K562 (cell line): ENCODE data around the gene FAM83D. TPM values are rescaled to one million over a fixed set of nuclear protein-coding genes. Genes with fewer than 3 reads are reported as not detected.
A peak's percentile ranks its signal among the peaks of the same experiment; 100 is the strongest.

Experiments used
- ATAC-seq: fragments of 200-7000 bp; cut with Tn5 transposase; 3 replicates; pipeline ENCODE4 v1.9.1; 2020; ENCODE audit warnings: moderate library complexity
- BruUV-seq: library from RNA; stranded (reverse); fragments of 400-500 nt; replicated peaks from 2 replicates; lab custom pipeline; 2021; lab: Mats Ljungman, UMichigan
- CTCF ChIA-PET: fragments of 300-600 bp; formaldehyde crosslinking; extraction: SDS; loops from one replicate; lab custom pipeline; 2021; ENCODE audit warnings: low intra/inter-chr PET ratio; lab: Yijun Ruan, JAX
- POLR2A ChIA-PET: fragments of 300-600, 350-650 bp; sonication (Branson Sonifier 250); formaldehyde crosslinking; extraction: SDS; loops from one replicate; lab custom pipeline; 2021; ENCODE audit warnings: antibody characterized with exemption, inconsistent platforms; lab: Yijun Ruan, JAX
- DNase-seq, 4 experiments: peaks; one replicate each; pipeline versions ENCODE4 v3.0.0 to v3.0.0-alpha.2; 2011 to 2018; ENCODE audit warnings: low spot score in 3 of 4, mixed read lengths in 3 of 4; ENCODE audit errors: extremely low read depth in 1 of 4
- FAIRE-seq: peaks from 2 replicates; lab custom pipeline; 2011; peaks lifted over from hg19 to GRCh38; lab: Jason Lieb, UNC
- H2AFZ ChIP-seq: 2 replicates; pipeline ENCODE4 v1.6.0; 2011; ENCODE audit warnings: low read depth, low read length, control low read depth, inconsistent platforms
- H3K27ac ChIP-seq: fragments of 200-600 bp; 3 replicates; pipeline ENCODE4 v1.8.0; 2011; ENCODE audit warnings: low read depth, mild to moderate bottlenecking, control low read depth, inconsistent platforms, low read length, moderate library complexity, mixed read lengths; ENCODE audit errors: extremely low read depth
- H3K27me3 ChIP-seq, 2 experiments: fragments of 300-600 bp in 1 of 2; 2 replicates in 1 of 2; 3 replicates in 1 of 2; pipeline versions ENCODE4 v1.6.0 to v1.8.0; 2011; ENCODE audit warnings: inconsistent platforms in 2 of 2, low read length in 2 of 2, mild to moderate bottlenecking in 1 of 2, mixed read lengths in 1 of 2, moderate library complexity in 1 of 2; ENCODE audit not compliant: control insufficient read depth in 2 of 2, insufficient read depth in 2 of 2
- H3K36me3 ChIP-seq: fragments of 300-600 bp; 3 replicates; pipeline ENCODE4 v1.8.0; 2011; ENCODE audit warnings: mild to moderate bottlenecking, low read length, inconsistent platforms; ENCODE audit not compliant: control insufficient read depth, insufficient read depth
- H3K4me1 ChIP-seq, 2 experiments: fragments of 200-600 bp in 1 of 2; replicated peaks in 1 of 2; 2 replicates in 1 of 2; 3 replicates in 1 of 2; pipeline versions ENCODE4 v1.5.1 to v1.8.0; 2011; ENCODE audit warnings: inconsistent platforms in 2 of 2, low read length in 2 of 2, mild to moderate bottlenecking in 1 of 2, mixed read lengths in 1 of 2, moderate library complexity in 1 of 2; ENCODE audit not compliant: control insufficient read depth in 2 of 2, insufficient read depth in 2 of 2
- H3K4me2 ChIP-seq: 2 replicates; pipeline ENCODE4 v1.6.1; 2011; ENCODE audit warnings: low read length, control low read depth, inconsistent platforms, mixed read lengths; ENCODE audit not compliant: insufficient read depth
- H3K4me3 ChIP-seq: fragments of 200-600 bp; sonication (generic), shearing (Covaris generic); 2 replicates; pipeline ENCODE4 v1.5.1; 2016; ENCODE audit warnings: control low read depth, inconsistent platforms
- H3K79me2 ChIP-seq: fragments of 200-600 bp; 3 replicates; pipeline ENCODE4 v1.8.0; 2011; ENCODE audit warnings: low read length, inconsistent platforms; ENCODE audit not compliant: control insufficient read depth, insufficient read depth
- H3K9ac ChIP-seq, 2 experiments: 2 replicates each; pipeline versions ENCODE4 v1.6.0 to v1.6.1; 2011; ENCODE audit warnings: low read depth in 2 of 2, low read length in 2 of 2, control low read depth in 1 of 2, inconsistent platforms in 1 of 2, mild to moderate bottlenecking in 1 of 2, mixed read lengths in 1 of 2; ENCODE audit not compliant: insufficient read depth in 1 of 2
- H3K9me1 ChIP-seq: one replicate; pipeline ENCODE4 v1.6.0; 2011; ENCODE audit warnings: inconsistent platforms, mild to moderate bottlenecking, low read length, moderate library complexity; ENCODE audit not compliant: control insufficient read depth, insufficient read depth
- H3K9me3 ChIP-seq: replicated peaks from 2 replicates; pipeline ENCODE4 v1.5.1; 2011; ENCODE audit warnings: low read depth, low read length, inconsistent platforms; ENCODE audit not compliant: control insufficient read depth, insufficient read depth
- H4K20me1 ChIP-seq: replicated peaks from 2 replicates; pipeline ENCODE4 v1.6.1; 2011; ENCODE audit warnings: low read length, inconsistent platforms, mixed read lengths; ENCODE audit not compliant: control insufficient read depth, insufficient read depth
- ATF3 ChIP-seq, 2 experiments: fragments of 450-650 bp in 1 of 2; sonication (generic) in 1 of 2; formaldehyde crosslinking in 1 of 2; IDR thresholded peaks in 1 of 2; conservative IDR thresholded peaks in 1 of 2; 2 replicates each; pipeline versions ENCODE4 v1.6.1 to v1.8.1; 2016 to 2023; ENCODE audit warnings: mild to moderate bottlenecking in 2 of 2, moderate library complexity in 2 of 2, inconsistent platforms in 1 of 2, missing genetic modification reagents in 1 of 2
- CEBPZ ChIP-seq: fragments of 150-350 bp; IDR thresholded peaks from 2 replicates; pipeline ENCODE4 v1.6.1; 2014; ENCODE audit warnings: low read depth, mild to moderate bottlenecking, low read length, borderline replicate concordance
- CREB3L1 ChIP-seq: fragments of 450-650 bp; IDR thresholded peaks from 2 replicates; pipeline ENCODE4 v1.6.1; 2014; ENCODE audit warnings: low read depth, mild to moderate bottlenecking, moderate library complexity, borderline replicate concordance
- ETS2 ChIP-seq: IDR thresholded peaks from 2 replicates; pipeline ENCODE4 v1.6.1; 2016; ENCODE audit warnings: borderline replicate concordance, missing genetic modification characterization, mild to moderate bottlenecking, moderate library complexity, missing compliant biosample characterization; ENCODE audit not compliant: poor library complexity, severe bottlenecking
- HMGXB4 ChIP-seq: sonication (generic); formaldehyde crosslinking; IDR thresholded peaks from 2 replicates; pipeline ENCODE4 v1.8.1; 2023; ENCODE audit warnings: mild to moderate bottlenecking, missing genetic modification reagents
- HNRNPUL1 ChIP-seq: fragments of 200-400 bp; formaldehyde crosslinking; IDR thresholded peaks from 2 replicates; pipeline ENCODE4 v1.6.1; 2017; ENCODE audit warnings: low read length
- IRF1 ChIP-seq: sonication (generic); formaldehyde crosslinking; IDR thresholded peaks from 2 replicates; pipeline ENCODE4 v1.8.0; 2022; ENCODE audit warnings: missing genetic modification reagents, mild to moderate bottlenecking, borderline replicate concordance
- PHTF2 ChIP-seq: fragments of 250-450 bp; sonication (Bioruptor Pico); IDR thresholded peaks from 2 replicates; pipeline ENCODE4 v1.5.0; 2021; ENCODE audit warnings: mild to moderate bottlenecking
- POLR2A ChIP-seq: fragments of 450-650 bp; conservative IDR thresholded peaks from 2 replicates; pipeline ENCODE4 v1.6.1; 2016
- POLR2B ChIP-seq: fragments of 450-650 bp; IDR thresholded peaks from 2 replicates; pipeline ENCODE4 v1.6.1; 2018; ENCODE audit warnings: low read depth; ENCODE audit not compliant: partially characterized antibody
- SUPT5H ChIP-seq: fragments of 450-650 bp; IDR thresholded peaks from 2 replicates; pipeline ENCODE4 v1.6.1; 2016
- ZNF133 ChIP-seq: fragments of 250-450 bp; sonication (Bioruptor Pico); IDR thresholded peaks from 2 replicates; pipeline ENCODE4 v1.4.0; 2020; ENCODE audit warnings: mild to moderate bottlenecking
- WGBS: fragments of 100-300 bp; shearing (Covaris generic); methylation state at CpG from one replicate; pipeline ENCODE4 v1.1.6; 2016; ENCODE audit warnings: low coverage, mixed read lengths; ENCODE audit not compliant: insufficient coverage; ENCODE audit errors: missing lambda C conversion rate; 5-methylcytosine and 5-hydroxymethylcytosine counted together
- in situ Hi-C: fragments of 300-500 bp; cut with MboI; formaldehyde crosslinking; loops from 4 replicates; pipeline ENCODE4 v1.15.0; 2018; ENCODE audit warnings: inconsistent platforms, mixed read lengths
- intact Hi-C: fragments of 100-400 bp; cut with micrococcal nuclease; formaldehyde crosslinking; loops from 2 replicates; pipeline ENCODE4 v1.14.2; 2022
- polyA plus RNA-seq, 8 experiments: library from polyadenylated mRNA; depleted of rRNA in 4 of 8; stranded (reverse) in 5 of 8; unstranded in 3 of 8; fragments of >200 nt; fragmentation: Nextera tagmentation in 2 of 8; fragmentation: Illumina TruSeq in 1 of 8; extraction: Ambion mirVana in 2 of 8; extraction: Trizol in 1 of 8; gene quantifications; 2 replicates each; pipeline versions ENCODE4 v1.2.1 to v1.2.3, GENCODE V29; 2011 to 2014; ENCODE audit warnings: inconsistent platforms in 1 of 8, missing spikeins in 1 of 8
- total RNA-seq, 7 experiments: library from RNA; depleted of rRNA in 6 of 7; stranded (reverse); fragments of >200 nt in 6 of 7; fragmentation: Illumina TruSeq in 2 of 7; extraction: Trizol in 2 of 7; gene quantifications; 2 replicates each; pipeline versions ENCODE4 v1.2.1 to v1.2.3, GENCODE V29; 2011 to 2021; ENCODE audit warnings: low replicate concordance in 1 of 7

FAM83D gene
- total and polyA plus RNA-seq, 9 of the 15 experiments (the other 6 are each of a cell fraction or from before 2014, with no cell fraction given), result 8.2 to 66.1 (median 43.5) TPM

GRCh38 chr20:38953630-38954340 is 27.6 kb downstream of the FAM83D start:
- H3K27me3 ChIP-seq, result no peaks in the 10 kb centered on the region
- H3K9ac ChIP-seq, result no peak overlapping the region
- peaks cover 4 to 9% of the 10 kb centered on the region in 2 experiments; a peak in 4 of 5 replicates for H3K4me1 ChIP-seq
- peaks cover 59% of the 10 kb centered on the region for H3K36me3 ChIP-seq
- no peak overlapping the region for H2AFZ ChIP-seq
- ATAC-seq, result no peak; the same call in 2 of the 3 replicates
- 88% methylated on average over 8 of the region's 8 CpGs for WGBS
- FAIRE-seq, result no peak
- no peaks in the 10 kb centered on the region for H4K20me1 ChIP-seq
- peak overlapping the region; percentile 16; the same call in 1 of the 3 replicates for H3K27ac ChIP-seq
- H3K4me3 ChIP-seq, result no peak overlapping the region
- no peaks in the 10 kb centered on the region for H3K9me1 ChIP-seq
- POLR2A ChIA-PET, result interaction anchor here (0.6 to 1.7 kb wide), 4 partner anchors 7 to 27 kb away, joined by 3 to 7 read pairs (median 4); partner anchors contain the start of genes DHX35 and FAM83D
- BruUV-seq, result TSS peak; percentile 2
- peaks cover 32% of the 10 kb centered on the region for H3K79me2 ChIP-seq
- no peaks in the 10 kb centered on the region for H3K9me3 ChIP-seq
- CTCF ChIA-PET, result no interaction called here
- intact Hi-C loops (no loop called here), in situ Hi-C loops (no loop called here)
- DNase-seq, result no peak
- no peak overlapping the region for H3K4me2 ChIP-seq
- TF ChIP-seq PHTF2 (CRISPR knock-in tag), result no peak
- TF ChIP-seq IRF1 (CRISPR knock-in tag), result no peak
- TF ChIP-seq SUPT5H, result peak; percentile 57; the same call in 1 of the 2 replicates
- no peak for TF ChIP-seq CREB3L1
- peak; percentile 44 for TF ChIP-seq POLR2B
- TF ChIP-seq CEBPZ, result no peak
- TF ChIP-seq ETS2 (tag), result no peak
- peak; percentile 69 for TF ChIP-seq ATF3 (IDR thresholded peaks at IDR 0.05)
- no peak for TF ChIP-seq ATF3 (CRISPR knock-in tag; conservative IDR thresholded peaks at IDR 0.05)
- no peak for TF ChIP-seq HMGXB4 (CRISPR knock-in tag)
- TF ChIP-seq HNRNPUL1, result no peak
- TF ChIP-seq POLR2A, result peak; percentile 63
- TF ChIP-seq ZNF133 (CRISPR knock-in tag), result no peak
